SK-MEL-5 (cell line): ENCODE data around the gene ARHGAP8. TPM values are rescaled to one million over a fixed set of nuclear protein-coding genes. Genes with fewer than 3 reads are reported as not detected.

Experiments
- DNase-seq: peaks from one replicate; pipeline ENCODE4 v3.0.0-alpha.2; 2016; ENCODE audit warnings: low read depth, low spot score
- in situ Hi-C: cut with HindIII; loops from 2 replicates; pipeline ENCODE4 v1.10.0; 2016; ENCODE audit warnings: low sequenced_read_pairs, high pct_unique_total_duplicates, low pct_unique_long_range_greater_than_20kb
- polyA plus RNA-seq, 2 experiments: library from polyadenylated mRNA; depleted of rRNA; stranded (reverse); fragments of >200 nt; gene quantifications; 2 replicates each; pipeline ENCODE4 v1.2.3, GENCODE V29; 2015
- total RNA-seq: library from RNA; depleted of rRNA; stranded (reverse); fragments of >200 nt; shearing (Covaris generic); gene quantifications from 2 replicates; pipeline ENCODE4 v1.2.3, GENCODE V29; 2014; rRNA removed

Gene ARHGAP8
- total RNA-seq: 0.32 and 0.87 TPM in 2 replicates
- polyA plus RNA-seq (2015; cell fraction: cytosol; rRNA removed): 1.1 and 2.4 TPM in 2 replicates
- 0.78 and 5.3 TPM in 2 replicates for polyA plus RNA-seq (2015; cell fraction: nucleus; rRNA removed)

DNA sequence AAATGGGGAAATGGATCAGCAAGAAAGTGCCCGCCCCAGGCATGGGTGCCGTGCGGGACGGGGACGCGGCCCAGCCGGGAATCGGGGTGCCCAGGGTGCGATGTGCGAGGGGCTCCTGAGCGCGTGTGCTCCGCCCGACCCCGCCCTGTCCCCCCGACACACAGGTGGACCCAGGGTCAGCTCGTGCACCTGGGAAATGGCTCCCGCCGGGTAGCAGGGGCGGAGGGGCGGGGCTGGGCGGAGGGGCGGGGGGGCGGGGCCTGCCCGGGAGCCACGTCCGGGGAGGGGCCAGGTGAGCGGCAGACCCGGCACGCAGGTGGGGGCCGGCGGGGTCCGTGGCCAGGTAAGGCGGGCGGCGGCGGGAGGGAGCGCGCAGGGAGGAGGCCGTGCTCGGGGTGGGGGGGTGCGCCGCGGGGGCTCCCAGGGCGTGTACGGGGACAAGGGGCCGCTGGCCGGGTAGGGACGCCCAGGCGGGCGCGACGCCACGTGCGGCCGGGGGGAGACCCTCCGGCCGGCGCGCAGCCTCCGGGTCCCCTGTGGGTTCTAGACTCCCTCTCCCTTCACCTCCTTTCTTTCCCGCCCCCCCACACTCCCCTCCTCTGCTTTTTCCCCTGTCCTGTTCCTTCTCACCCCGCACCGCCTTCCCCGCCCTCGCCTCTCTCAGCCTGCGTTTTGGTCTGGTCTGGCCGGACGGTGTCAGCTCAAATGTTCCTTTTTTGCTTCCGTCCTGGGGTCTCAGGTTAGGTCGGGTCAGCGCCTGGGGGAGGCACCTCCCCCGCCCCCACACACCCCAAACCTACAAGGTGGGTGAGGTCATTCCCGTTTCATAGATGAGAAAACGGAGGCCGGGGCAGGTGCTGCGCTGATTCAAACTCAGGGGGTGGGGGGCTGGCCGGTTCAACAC is at the start of gene ARHGAP8:
TSS of gene ARHGAP8 (plus strand) at position 291 of the 904 bp plus-strand sequence. CDS start 33,953 bp downstream, outside the sequence.
- no peak for DNase-seq
- in situ Hi-C loops: no loop called here

DNA sequence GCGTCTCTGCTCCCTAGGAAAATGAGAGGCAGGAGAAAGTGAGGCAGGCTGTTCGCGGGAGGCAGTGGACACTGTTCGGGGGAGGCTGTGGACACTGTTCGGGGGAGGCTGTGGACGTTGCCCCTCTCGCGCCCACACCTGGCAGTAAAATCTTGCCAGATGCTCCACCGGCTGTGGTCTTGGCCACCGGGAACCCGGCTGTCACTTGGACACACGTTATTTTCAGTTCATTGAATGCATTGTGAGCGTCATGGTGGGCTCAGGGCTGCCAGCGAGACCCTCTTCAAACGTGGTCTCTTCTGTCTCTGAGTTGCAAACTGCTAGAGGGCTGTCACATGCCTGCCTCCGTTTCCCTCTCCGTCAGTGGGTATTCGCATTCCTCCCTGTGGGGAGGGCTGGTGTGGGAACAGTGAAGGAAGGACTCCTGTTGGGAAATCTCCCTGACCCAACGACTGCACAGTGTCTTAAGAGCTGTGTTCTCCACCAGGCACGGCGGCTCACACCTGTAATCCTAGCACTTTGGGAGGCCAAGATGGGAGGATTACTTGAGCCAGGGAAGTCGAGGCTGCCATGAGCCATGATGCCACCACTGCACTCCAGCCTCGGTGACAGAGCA is 49.0 kb upstream of the ARHGAP8 start:
- no peak for DNase-seq
- in situ Hi-C loops: no loop called here

DNA sequence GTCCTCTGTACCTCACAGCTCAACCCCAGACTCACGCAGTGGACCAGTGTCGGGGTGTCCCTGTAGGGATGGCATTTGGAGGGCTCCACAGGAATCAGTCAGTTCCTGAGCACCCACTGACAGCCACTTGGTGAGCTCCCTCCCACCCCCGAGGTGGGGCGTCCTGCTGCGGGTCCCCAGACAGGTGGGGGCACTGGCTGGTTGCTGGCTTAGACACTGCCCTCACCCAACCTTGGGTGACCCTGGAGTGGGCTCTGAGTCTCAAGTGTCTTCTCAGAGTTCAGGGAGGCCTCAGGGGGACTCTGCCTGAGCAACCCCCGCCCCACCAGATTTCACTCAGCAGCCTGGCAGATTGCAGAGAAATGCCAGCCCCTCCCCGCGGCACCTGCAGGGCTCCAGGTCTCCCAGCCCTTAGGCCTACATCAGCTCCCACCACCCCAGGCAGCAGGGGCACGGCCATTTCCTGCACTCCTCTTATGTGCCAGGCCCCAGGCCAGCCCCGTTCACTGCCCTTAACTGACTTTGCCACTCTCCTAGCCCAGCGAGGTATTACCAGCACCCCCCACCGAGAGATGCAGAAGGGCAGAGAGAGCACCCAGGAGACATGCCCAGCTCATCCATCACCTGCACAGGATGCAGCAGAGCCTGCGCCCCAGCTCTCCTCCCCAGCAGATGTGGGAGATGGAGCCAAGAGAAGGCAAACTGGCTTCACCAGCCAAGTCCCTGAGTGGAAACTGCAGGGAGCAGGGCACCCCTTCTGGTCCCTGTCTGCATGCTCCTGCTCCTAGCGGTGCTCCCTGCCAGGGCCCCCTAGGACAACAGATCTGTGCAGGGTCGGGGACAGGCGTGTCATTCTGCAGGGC is 48.0 kb upstream of the ARHGAP8 start:
- in situ Hi-C loops: no loop called here
- DNase-seq: no peak

- in situ Hi-C loops: no loop called here
- no peak for DNase-seq
Observed at GRCh38 chr22:44705022-44705297, 47.4 kb upstream of the ARHGAP8 start.

DNA sequence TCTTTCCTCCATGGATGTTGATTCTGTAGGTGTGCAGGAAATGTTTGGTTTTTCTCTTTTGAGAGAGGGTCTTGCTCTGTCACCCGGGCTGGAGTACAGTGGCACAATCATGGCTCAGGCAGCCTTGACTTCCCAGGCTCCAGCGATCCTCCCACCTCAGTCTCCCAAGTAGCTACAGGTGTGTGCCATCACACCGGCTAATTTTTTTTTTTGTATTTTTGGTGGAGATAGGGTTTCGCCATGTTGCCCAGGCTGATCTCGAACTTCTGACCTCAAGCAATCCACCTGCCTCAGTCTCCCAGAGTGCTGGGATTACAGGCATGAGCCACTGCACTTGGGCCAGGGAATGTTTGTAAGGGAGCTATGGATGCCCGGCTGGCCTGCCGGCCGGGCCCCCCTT is 45.9 kb upstream of the ARHGAP8 start:
- DNase-seq: no peak

DNA sequence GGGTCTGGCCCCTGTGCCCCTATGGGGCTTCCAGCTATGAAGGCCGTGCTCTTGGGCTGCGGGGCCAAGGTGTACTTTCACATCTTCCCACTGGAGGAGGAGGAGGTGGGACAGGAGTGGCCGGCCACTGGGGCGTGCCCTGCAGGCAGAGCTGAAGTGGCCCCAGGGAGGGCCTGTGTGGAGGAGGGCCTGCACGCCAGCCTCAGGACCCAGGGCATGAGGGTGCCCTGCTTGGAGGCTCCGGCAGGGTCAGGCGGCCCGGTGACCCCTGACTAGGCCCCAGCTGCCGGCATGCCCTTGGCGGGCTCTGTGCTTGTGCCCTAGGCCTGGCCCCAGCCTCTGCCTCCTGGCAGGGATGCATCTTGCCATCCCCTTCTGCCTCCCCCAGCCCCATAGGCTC is 45.2 kb upstream of the ARHGAP8 start:
- in situ Hi-C loops: no loop called here
- no peak for DNase-seq

More for the DNA sequence above, 45.9 kb upstream of the ARHGAP8 start:
- in situ Hi-C loops: no loop called here

DNA sequence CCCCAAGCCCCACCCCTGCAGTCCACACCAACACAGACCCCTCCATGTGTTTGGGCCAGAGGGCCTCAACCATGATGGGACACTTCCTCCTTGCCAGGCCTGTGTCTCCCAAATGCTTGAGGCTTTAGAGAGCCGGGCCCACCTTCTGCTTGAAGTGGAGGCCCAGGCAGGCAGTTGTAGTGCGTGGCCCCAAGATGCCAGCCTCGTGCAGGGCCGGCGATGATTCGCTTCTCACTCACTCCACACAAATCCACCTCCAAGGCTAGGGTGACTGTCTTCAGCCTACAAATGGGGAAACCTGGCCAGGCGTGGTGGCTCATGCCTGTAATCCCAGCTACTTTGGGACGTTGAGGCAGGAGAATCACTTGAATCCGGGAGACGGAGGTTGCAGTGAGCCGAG is 44.6 kb upstream of the ARHGAP8 start:
- in situ Hi-C loops: no loop called here
- DNase-seq: no peak

DNA sequence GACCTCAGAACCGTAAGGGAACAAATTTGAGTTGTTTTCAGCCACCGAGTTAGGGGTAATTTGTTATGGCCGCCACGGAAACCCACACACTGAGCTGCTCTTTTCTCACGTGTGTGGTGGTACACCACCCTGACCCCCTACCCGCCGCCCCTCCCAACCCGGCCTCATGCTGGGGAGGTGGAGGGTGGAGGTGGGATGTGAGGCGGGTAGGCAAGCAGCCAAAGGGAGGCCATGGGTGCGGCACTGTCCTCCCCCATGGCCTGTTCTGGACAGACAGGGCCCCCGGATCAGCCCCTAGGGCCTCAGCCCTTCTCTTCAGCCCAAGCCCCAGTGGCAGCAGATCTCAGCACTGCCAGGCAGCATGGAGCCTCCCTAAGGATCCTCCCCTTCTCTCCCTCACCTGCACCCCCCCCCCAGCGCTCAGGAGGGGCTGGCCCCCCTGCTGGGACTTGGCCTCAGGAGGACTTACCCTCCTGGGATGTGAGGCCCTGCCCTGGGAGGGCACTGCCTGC is 42.4 kb upstream of the ARHGAP8 start:
- DNase-seq: no peak
- in situ Hi-C loops: no loop called here

- in situ Hi-C loops: no loop called here
- DNase-seq: no peak
Observed at GRCh38 chr22:44710474-44711240, 41.7 kb upstream of the ARHGAP8 start.

DNA sequence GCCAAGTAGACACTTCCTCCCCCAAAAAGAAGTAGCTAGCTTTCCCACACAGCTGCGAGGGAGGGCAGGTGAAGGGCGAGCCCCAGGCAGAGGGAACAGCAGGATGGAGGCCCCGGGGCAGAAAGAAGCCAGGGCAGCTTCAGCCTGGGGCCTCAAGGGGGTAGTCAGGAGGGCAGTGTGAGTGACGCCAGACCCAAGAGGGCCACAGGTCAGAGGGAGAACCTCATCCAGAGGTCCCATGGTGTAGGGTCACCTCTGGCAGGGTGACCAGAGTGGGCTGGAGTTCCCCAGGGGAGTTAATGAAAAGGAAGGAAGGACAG is 41.2 kb upstream of the ARHGAP8 start:
- no peak for DNase-seq
- in situ Hi-C loops: no loop called here

GRCh38 chr22:44711690-44712555 is 40.5 kb upstream of the ARHGAP8 start:
- in situ Hi-C loops: no loop called here
- DNase-seq: no peak

- no peak for DNase-seq
- in situ Hi-C loops: no loop called here
Observed at GRCh38 chr22:44712962-44713361, 39.4 kb upstream of the ARHGAP8 start.

GRCh38 chr22:44714703-44715350 is 37.5 kb upstream of the ARHGAP8 start:
- in situ Hi-C loops: no loop called here
- no peak for DNase-seq

DNA sequence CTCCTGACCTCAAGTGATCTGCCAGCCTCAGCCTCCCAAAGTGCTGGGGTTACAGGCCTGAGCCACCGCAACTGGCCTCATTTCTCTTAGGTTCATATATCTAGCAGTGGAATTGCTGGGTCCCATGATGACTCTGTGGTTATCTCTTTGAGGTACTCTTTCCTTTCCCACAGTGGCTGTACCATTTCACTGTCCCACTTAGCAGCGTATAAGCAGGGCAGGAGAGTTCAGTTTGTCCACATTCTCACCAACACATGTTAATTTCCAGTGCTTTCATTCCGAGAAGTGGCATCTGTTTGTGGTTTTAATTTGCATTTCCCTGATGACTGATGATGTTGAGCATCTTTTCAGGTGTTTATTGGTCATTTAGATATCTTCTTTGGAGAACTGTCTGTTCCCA is 34.0 kb upstream of the ARHGAP8 start:
- in situ Hi-C loops: no loop called here
- DNase-seq: no peak

DNA sequence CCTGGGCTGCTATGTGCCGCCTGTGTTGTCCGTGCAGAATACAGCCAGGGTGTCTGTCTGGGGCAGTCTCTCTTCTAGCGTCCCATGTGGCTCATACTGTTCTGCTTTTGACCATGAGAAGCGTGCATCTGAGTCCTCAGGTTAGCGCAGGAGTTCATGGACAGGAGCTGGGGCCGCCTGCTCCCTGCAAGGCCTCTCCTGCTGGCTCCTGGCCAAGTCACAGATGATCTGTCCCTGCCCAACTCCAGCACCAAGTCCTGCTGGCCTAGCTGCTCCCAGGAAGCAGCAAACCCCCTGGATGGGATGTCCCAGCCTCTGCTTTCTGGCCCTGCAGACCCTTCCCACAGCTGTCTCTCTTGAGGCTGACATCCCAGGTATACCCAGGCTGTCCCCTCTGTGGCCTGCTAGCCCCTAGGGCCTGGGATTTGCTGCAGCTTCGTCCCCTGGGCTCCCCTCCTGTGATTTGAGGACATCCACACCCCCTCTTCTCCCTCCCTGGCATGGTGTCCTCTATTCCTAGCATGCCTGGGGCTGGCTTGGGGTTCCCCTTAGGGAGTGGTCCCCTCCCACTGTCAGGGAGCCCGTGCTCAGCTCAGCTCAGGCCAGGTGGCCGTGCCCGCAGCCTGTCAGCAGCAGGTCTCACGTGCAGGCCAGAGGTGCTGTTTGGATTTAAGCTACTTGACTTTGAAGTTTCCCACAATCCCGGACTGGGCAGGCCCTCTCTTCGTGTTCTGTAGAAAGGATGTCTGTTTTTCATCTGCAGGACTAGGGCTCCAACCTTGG is 32.6 kb upstream of the ARHGAP8 start:
- DNase-seq: no peak
- in situ Hi-C loops: no loop called here
